ENCODE data around the gene CUX1. TPM values are rescaled to one million over a fixed set of nuclear protein-coding genes. Genes with fewer than 3 reads are reported as not detected.

The CUX1 gene
- total and polyA plus RNA-seq, 2 donors (not counting 1 experiment from before 2014, with no cell fraction given) = 10.8 to 86.5 TPM

DNA sequence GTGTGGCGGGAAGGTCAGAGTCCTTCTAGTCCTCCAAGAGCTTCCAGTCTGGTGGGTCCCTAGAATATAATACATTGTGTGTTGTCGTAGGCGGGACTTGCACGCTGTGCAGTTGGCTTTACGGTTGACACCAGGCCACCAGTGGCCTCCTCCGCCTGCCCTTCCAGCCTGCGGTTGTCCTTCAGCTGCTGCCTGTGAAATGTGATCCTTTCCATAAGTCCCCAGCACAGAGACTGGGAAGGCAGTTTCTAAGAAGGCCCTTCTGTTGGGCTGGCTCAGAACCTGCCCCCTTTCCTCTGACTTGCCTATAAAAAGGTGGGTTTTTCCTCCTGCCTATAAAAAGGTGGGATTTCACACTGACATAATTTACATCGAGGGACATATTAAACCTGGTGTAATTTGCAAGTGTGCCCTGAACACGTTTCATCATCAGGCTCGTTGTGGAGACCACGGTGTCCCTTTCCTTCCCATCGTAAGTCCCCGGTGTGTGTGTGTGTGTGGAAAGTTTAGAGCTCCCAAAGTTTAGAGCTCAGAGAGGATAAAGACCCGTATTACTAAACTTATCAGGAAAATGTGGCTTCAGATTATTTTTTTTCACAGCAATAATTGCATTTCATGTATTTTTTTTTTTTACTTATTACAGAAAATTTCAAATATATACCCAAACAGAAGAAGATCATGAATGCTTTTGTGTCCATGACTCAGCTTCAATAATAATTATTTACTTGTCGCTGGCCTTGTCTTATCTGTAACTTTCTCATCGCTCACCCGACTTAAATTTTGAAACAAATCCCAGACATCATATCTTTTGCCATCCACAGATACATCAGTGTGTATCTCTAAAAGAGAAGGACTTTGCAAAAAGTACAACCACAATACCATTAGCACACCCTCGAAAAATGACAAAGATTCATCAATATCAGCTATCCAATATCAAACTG, 45.1 kb downstream of the CUX1 start:
- TF ChIP-seq CTCF (IDR thresholded peaks at IDR 0.05) (no peak), EZH2 (IDR thresholded peaks at IDR 0.05; ENCODE audit: borderline replicate concordance, insufficient read depth, low read depth, low read length, poor library complexity, severe bottlenecking) (no peak)
- H3K27me3 Mint-ChIP-seq = no peaks in the 10 kb centered on the region
- intact Hi-C loops (cut with micrococcal nuclease) = no loop called here
- no peaks in the 10 kb centered on the region for H3K36me3 ChIP-seq (replicated peaks in 1 of 2; ENCODE audit: control extremely low read depth in 1 of 2, control insufficient read depth in 1 of 2, extremely low read depth in 1 of 2, insufficient read depth in 2 of 2, low read length in 1 of 2)
- H3K4me1 Mint-ChIP-seq = peaks cover 60% of the 10 kb centered on the region
- no peak overlapping the region for H3K9ac ChIP-seq (ENCODE audit: low read length)
- ChIA-PET POLR2A (no interaction called here), CTCF (no interaction called here)
- peaks cover 22 to 48% of the 10 kb centered on the region in 2 donors for H3K4me1 ChIP-seq (ENCODE audit: control insufficient read depth in 2 of 2, insufficient read depth in 2 of 2, low read length in 2 of 2)
- H3K27me3 ChIP-seq (replicated peaks in 1 of 4; ENCODE audit: control extremely low read depth in 1 of 4, control insufficient read depth in 3 of 4, insufficient read depth in 4 of 4, low read length in 3 of 4) = no peaks in the 10 kb centered on the region
- H3K9me3 ChIP-seq (ENCODE audit: control extremely low read depth in 1 of 3, control insufficient read depth in 2 of 3, insufficient read depth in 1 of 3, low read length in 2 of 3) = no peaks in the 10 kb centered on the region
- H3K79me2 ChIP-seq (ENCODE audit: control insufficient read depth, insufficient read depth, low read length) = peaks cover 89% of the 10 kb centered on the region
- H3K27ac Mint-ChIP-seq = no peak overlapping the region
- no peak overlapping the region for H3K4me3 Mint-ChIP-seq
- DNase-seq (no peak), ATAC-seq (ENCODE audit: low read depth) (no peak)
- no peak overlapping the region for H3K4me2 ChIP-seq (replicated peaks; ENCODE audit: low read depth, low read length, poor library complexity, severe bottlenecking)
- no peak overlapping the region for H3K4me3 ChIP-seq (ENCODE audit: control extremely low read depth in 1 of 5, extremely low read depth in 1 of 5, insufficient read depth in 1 of 5, low read depth in 2 of 5, low read length in 4 of 5)
- peaks cover 30% of the 10 kb centered on the region for H4K20me1 ChIP-seq (ENCODE audit: control insufficient read depth, insufficient read depth, low read length, poor library complexity, severe bottlenecking)
- no peak overlapping the region for H2AFZ ChIP-seq (ENCODE audit: insufficient read depth, low read depth, low read length, poor library complexity, severe bottlenecking)
- 88% methylated on average over 14 of the region's 18 CpGs for WGBS (ENCODE audit: insufficient coverage)
- no peaks in the 10 kb centered on the region for H3K9me3 Mint-ChIP-seq (ENCODE audit: insufficient read depth)
- H3K27ac ChIP-seq (ENCODE audit: low read length in 2 of 2) = no peak overlapping the region

- no peak overlapping the region for H3K27ac Mint-ChIP-seq
- Histone ChIP-seq H3K4me2 (replicated peaks; ENCODE audit: low read depth, low read length, poor library complexity, severe bottlenecking) (no peak overlapping the region), H3K4me1 (ENCODE audit: control insufficient read depth in 2 of 2, insufficient read depth in 2 of 2, low read length in 2 of 2) (peaks cover 13 to 43% of the 10 kb centered on the region in 2 donors), H3K9me3 (ENCODE audit: control extremely low read depth in 1 of 3, control insufficient read depth in 2 of 3, insufficient read depth in 1 of 3, low read length in 2 of 3) (no peaks in the 10 kb centered on the region), H4K20me1 (ENCODE audit: control insufficient read depth, insufficient read depth, low read length, poor library complexity, severe bottlenecking) (peaks cover 41% of the 10 kb centered on the region), H3K27me3 (replicated peaks in 1 of 4; ENCODE audit: control extremely low read depth in 1 of 4, control insufficient read depth in 3 of 4, insufficient read depth in 4 of 4, low read length in 3 of 4) (no peaks in the 10 kb centered on the region), H3K9ac (ENCODE audit: low read length) (no peak overlapping the region), H3K79me2 (ENCODE audit: control insufficient read depth, insufficient read depth, low read length) (peaks cover 94% of the 10 kb centered on the region), H3K27ac (ENCODE audit: low read length in 2 of 2) (no peak overlapping the region), H3K36me3 (replicated peaks in 1 of 2; ENCODE audit: control extremely low read depth in 1 of 2, control insufficient read depth in 1 of 2, extremely low read depth in 1 of 2, insufficient read depth in 2 of 2, low read length in 1 of 2) (no peaks in the 10 kb centered on the region), H3K4me3 (ENCODE audit: control extremely low read depth in 1 of 5, extremely low read depth in 1 of 5, insufficient read depth in 1 of 5, low read depth in 2 of 5, low read length in 4 of 5) (no peak overlapping the region), H2AFZ (ENCODE audit: insufficient read depth, low read depth, low read length, poor library complexity, severe bottlenecking) (no peak overlapping the region)
- H3K9me3 Mint-ChIP-seq (ENCODE audit: insufficient read depth) = no peaks in the 10 kb centered on the region
- WGBS (ENCODE audit: insufficient coverage) = 100% methylated on average over 1 of the region's 6 CpGs
- DNase-seq (no peak), ATAC-seq (ENCODE audit: low read depth) (no peak)
- no peak overlapping the region for H3K4me3 Mint-ChIP-seq
- peaks cover 59% of the 10 kb centered on the region for H3K4me1 Mint-ChIP-seq
- TF ChIP-seq CTCF (IDR thresholded peaks at IDR 0.05) = no peak
- TF ChIP-seq EZH2 (IDR thresholded peaks at IDR 0.05; ENCODE audit: borderline replicate concordance, insufficient read depth, low read depth, low read length, poor library complexity, severe bottlenecking) = no peak
- ChIA-PET CTCF (no interaction called here), POLR2A (no interaction called here)
- intact Hi-C loops (cut with micrococcal nuclease) = no loop called here
- H3K27me3 Mint-ChIP-seq = no peaks in the 10 kb centered on the region
Measured at GRCh38 chr7:101863598-101863997, 46.2 kb downstream of the CUX1 start.
